GM03348 (cell line): ENCODE results near the gene ALOX5.

Experiments used
- DNase-seq: peaks from one replicate; pipeline ENCODE4 v3.0.0; 2012; ENCODE audit warnings: low spot score

Gene ALOX5

GRCh38 chr10:45424668-45425404, 50.8 kb downstream of the ALOX5 start:
- DNase-seq = peak; percentile 2

- DNase-seq = peak; percentile 5
Observed at GRCh38 chr10:45425621-45426563, 51.9 kb downstream of the ALOX5 start.

- DNase-seq = no peak
Observed at GRCh38 chr10:45427262-45427969, 53.4 kb downstream of the ALOX5 start.

- no peak for DNase-seq
Observed at GRCh38 chr10:45427970-45428366, 54.0 kb downstream of the ALOX5 start.

- no peak for DNase-seq
Observed at GRCh38 chr10:45428611-45429510, 54.8 kb downstream of the ALOX5 start.

GRCh38 chr10:45429790-45430189, 55.8 kb downstream of the ALOX5 start:
- DNase-seq = no peak

GRCh38 chr10:45432113-45432512, 58.1 kb downstream of the ALOX5 start:
- DNase-seq = no peak

- DNase-seq = no peak
Observed at GRCh38 chr10:45432700-45433472, 58.9 kb downstream of the ALOX5 start.

GRCh38 chr10:45433716-45434469, 59.9 kb downstream of the ALOX5 start:
- DNase-seq = no peak

GRCh38 chr10:45437587-45438465, 63.8 kb downstream of the ALOX5 start:
- DNase-seq = no peak

GRCh38 chr10:45438466-45439090, 64.6 kb downstream of the ALOX5 start:
- no peak for DNase-seq

GRCh38 chr10:45439365-45439764, 65.3 kb downstream of the ALOX5 start:
- DNase-seq = no peak

- DNase-seq = no peak
Observed at GRCh38 chr10:45439873-45440272, 65.9 kb downstream of the ALOX5 start.

GRCh38 chr10:45440511-45441062, 66.6 kb downstream of the ALOX5 start:
- no peak for DNase-seq

GRCh38 chr10:45441239-45442190, 67.5 kb downstream of the ALOX5 start:
- DNase-seq = no peak

- no peak for DNase-seq
Observed at GRCh38 chr10:45442251-45442650, 68.2 kb downstream of the ALOX5 start.

GRCh38 chr10:45442662-45443061, 68.6 kb downstream of the ALOX5 start:
- no peak for DNase-seq
